ENCODE data around the gene HPDL. TPM values are rescaled to one million over a fixed set of nuclear protein-coding genes. Genes with fewer than 3 reads are reported as not detected.

HPDL gene
- total and polyA plus RNA-seq, 10 of the 15 experiments (the other 5 are each of a cell fraction or from before 2014, with no cell fraction given) = 1.3 to 75.5 (median 31.8) TPM

DNA sequence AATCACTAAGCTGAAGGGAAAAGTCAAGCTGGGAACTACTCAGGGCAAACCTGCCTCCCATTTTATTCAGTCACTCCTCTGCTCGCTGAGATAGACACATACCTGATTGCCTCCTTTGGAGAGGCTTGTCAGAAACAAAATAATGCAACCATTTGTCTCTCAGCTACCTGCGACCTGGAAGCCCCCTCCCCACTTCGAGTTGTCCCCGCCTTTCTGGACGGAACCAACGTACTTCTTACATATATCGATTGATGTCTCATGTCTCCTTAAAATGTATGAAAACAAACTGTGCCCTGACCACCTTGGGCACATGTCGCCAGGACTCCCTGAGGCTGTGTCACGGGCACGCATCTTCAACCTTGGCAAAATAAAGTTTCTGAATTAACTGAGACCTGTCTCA, 21.5 kb upstream of the HPDL start:
- DNase-seq (ENCODE audit: low read depth, low spot score) (no peak), FAIRE-seq (no peak), ATAC-seq (no peak)
- Histone ChIP-seq H3K27ac (ENCODE audit: control insufficient read depth, insufficient read depth) (peak overlapping the region; percentile 95), H3K79me2 (ENCODE audit: control insufficient read depth, insufficient read depth, low read length) (peaks cover 7% of the 10 kb centered on the region), H3K36me3 (ENCODE audit: control insufficient read depth in 2 of 2, insufficient read depth in 2 of 2, low read length in 1 of 2) (no peaks in the 10 kb centered on the region), H3K9ac (ENCODE audit: control insufficient read depth, insufficient read depth, low read length) (peak overlapping the region; percentile 91; the same call in 1 of the 2 replicates), H4K20me1 (ENCODE audit: control insufficient read depth, insufficient read depth) (no peaks in the 10 kb centered on the region), H3K9me3 (replicated peaks; ENCODE audit: control insufficient read depth, insufficient read depth, low read length) (no peaks in the 10 kb centered on the region), H3K4me2 (ENCODE audit: control insufficient read depth, insufficient read depth) (peak overlapping the region; percentile 87), H3K27me3 (replicated peaks in 1 of 2; ENCODE audit: control insufficient read depth in 2 of 2, insufficient read depth in 2 of 2, low read length in 1 of 2) (no peaks in the 10 kb centered on the region), H3K4me1 (ENCODE audit: control insufficient read depth, insufficient read depth, low read length) (peaks cover 18% of the 10 kb centered on the region), H3K4me3 (no peak overlapping the region), H2AFZ (ENCODE audit: control insufficient read depth, low read depth, low read length) (no peak overlapping the region; the same call in 1 of the 2 replicates)
- CTCF ChIA-PET = interaction anchor here (0.8 to 10.7 kb wide), 12 partner anchors 10 to 576 kb away, joined by 3 to 153 read pairs (median 4); partner anchors contain the start of genes HECTD3, MUTYH, TESK2 and TOE1
- POLR2A ChIA-PET = interaction anchor here (0.6 to 6.4 kb wide), 16 partner anchors 10 to 871 kb away, joined by 3 to 98 read pairs (median 4); partner anchors contain the start of genes BTBD19, MUTYH, PLK3 and TOE1
- TF ChIP-seq, protein P1, sequence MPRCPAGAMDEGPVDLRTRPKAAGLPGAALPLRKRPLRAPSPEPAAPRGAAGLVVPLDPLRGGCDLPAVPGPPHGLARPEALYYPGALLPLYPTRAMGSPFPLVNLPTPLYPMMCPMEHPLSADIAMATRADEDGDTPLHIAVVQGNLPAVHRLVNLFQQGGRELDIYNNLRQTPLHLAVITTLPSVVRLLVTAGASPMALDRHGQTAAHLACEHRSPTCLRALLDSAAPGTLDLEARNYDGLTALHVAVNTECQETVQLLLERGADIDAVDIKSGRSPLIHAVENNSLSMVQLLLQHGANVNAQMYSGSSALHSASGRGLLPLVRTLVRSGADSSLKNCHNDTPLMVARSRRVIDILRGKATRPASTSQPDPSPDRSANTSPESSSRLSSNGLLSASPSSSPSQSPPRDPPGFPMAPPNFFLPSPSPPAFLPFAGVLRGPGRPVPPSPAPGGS (IDR thresholded peaks at IDR 0.05; ENCODE audit: borderline replicate concordance, insufficient read depth, low read depth, low read length, poor library complexity, severe bottlenecking) = no peak
- TF ChIP-seq, protein P2, sequence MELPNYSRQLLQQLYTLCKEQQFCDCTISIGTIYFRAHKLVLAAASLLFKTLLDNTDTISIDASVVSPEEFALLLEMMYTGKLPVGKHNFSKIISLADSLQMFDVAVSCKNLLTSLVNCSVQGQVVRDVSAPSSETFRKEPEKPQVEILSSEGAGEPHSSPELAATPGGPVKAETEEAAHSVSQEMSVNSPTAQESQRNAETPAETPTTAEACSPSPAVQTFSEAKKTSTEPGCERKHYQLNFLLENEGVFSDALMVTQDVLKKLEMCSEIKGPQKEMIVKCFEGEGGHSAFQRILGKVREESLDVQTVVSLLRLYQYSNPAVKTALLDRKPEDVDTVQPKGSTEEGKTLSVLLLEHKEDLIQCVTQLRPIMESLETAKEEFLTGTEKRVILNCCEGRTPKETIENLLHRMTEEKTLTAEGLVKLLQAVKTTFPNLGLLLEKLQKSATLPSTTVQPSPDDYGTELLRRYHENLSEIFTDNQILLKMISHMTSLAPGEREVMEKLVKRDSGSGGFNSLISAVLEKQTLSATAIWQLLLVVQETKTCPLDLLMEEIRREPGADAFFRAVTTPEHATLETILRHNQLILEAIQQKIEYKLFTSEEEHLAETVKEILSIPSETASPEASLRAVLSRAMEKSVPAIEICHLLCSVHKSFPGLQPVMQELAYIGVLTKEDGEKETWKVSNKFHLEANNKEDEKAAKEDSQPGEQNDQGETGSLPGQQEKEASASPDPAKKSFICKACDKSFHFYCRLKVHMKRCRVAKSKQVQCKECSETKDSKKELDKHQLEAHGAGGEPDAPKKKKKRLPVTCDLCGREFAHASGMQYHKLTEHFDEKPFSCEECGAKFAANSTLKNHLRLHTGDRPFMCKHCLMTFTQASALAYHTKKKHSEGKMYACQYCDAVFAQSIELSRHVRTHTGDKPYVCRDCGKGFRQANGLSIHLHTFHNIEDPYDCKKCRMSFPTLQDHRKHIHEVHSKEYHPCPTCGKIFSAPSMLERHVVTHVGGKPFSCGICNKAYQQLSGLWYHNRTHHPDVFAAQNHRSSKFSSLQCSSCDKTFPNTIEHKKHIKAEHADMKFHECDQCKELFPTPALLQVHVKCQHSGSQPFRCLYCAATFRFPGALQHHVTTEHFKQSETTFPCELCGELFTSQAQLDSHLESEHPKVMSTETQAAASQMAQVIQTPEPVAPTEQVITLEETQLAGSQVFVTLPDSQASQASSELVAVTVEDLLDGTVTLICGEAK (IDR thresholded peaks at IDR 0.05; ENCODE audit: borderline replicate concordance) = peak; percentile 59
- TF ChIP-seq, protein P3, sequence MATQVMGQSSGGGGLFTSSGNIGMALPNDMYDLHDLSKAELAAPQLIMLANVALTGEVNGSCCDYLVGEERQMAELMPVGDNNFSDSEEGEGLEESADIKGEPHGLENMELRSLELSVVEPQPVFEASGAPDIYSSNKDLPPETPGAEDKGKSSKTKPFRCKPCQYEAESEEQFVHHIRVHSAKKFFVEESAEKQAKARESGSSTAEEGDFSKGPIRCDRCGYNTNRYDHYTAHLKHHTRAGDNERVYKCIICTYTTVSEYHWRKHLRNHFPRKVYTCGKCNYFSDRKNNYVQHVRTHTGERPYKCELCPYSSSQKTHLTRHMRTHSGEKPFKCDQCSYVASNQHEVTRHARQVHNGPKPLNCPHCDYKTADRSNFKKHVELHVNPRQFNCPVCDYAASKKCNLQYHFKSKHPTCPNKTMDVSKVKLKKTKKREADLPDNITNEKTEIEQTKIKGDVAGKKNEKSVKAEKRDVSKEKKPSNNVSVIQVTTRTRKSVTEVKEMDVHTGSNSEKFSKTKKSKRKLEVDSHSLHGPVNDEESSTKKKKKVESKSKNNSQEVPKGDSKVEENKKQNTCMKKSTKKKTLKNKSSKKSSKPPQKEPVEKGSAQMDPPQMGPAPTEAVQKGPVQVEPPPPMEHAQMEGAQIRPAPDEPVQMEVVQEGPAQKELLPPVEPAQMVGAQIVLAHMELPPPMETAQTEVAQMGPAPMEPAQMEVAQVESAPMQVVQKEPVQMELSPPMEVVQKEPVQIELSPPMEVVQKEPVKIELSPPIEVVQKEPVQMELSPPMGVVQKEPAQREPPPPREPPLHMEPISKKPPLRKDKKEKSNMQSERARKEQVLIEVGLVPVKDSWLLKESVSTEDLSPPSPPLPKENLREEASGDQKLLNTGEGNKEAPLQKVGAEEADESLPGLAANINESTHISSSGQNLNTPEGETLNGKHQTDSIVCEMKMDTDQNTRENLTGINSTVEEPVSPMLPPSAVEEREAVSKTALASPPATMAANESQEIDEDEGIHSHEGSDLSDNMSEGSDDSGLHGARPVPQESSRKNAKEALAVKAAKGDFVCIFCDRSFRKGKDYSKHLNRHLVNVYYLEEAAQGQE (IDR thresholded peaks at IDR 0.05; ENCODE audit: low read depth, low read length) = no peak
- TF ChIP-seq, protein P4, sequence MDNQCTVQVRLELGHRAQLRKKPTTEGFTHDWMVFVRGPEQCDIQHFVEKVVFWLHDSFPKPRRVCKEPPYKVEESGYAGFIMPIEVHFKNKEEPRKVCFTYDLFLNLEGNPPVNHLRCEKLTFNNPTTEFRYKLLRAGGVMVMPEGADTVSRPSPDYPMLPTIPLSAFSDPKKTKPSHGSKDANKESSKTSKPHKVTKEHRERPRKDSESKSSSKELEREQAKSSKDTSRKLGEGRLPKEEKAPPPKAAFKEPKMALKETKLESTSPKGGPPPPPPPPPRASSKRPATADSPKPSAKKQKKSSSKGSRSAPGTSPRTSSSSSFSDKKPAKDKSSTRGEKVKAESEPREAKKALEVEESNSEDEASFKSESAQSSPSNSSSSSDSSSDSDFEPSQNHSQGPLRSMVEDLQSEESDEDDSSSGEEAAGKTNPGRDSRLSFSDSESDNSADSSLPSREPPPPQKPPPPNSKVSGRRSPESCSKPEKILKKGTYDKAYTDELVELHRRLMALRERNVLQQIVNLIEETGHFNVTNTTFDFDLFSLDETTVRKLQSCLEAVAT (IDR thresholded peaks at IDR 0.05) = peak; percentile 99
- RAD21 ChIA-PET (ENCODE audit: unreplicated experiment) = interaction anchor here (0.8 to 10.1 kb wide), 11 partner anchors 9 to 575 kb away, joined by 3 to 146 read pairs (median 5); partner anchors contain the start of genes CCDC163, HPDL, MMACHC and MUTYH
- no TSS peak for BruUV-seq (replicated peaks)
- WGBS (ENCODE audit: insufficient coverage, insufficient replicate concordance, low lambda C conversion rate, missing lambda C conversion rate) = 81% methylated on average over 10 of the region's 10 CpGs
- in situ Hi-C loops (cut with MboI) (no loop called here), intact Hi-C loops (cut with micrococcal nuclease; ENCODE audit: unreplicated experiment) (loop anchor here (1.0 kb wide), 1 partner anchor 188 kb away; no protein-coding TSS in a partner anchor)
- SMC1A ChIA-PET (ENCODE audit: uncharacterized antibody, unreplicated experiment) = interaction anchor here (0.6 to 7.3 kb wide), 13 partner anchors 10 to 485 kb away, joined by 3 to 88 read pairs (median 4); partner anchors contain the start of genes CCDC163, HPDL, MMACHC and MUTYH
